SK-N-MC (cell line): ENCODE measurements around the gene ZNF804B.

ENCODE experiments used
- DNase-seq: peaks from one replicate; pipeline ENCODE4 v3.0.0-alpha.2; 2011; ENCODE audit warnings: low read depth, low spot score
- H3K27ac ChIP-seq: fragments of 200-600 bp; sonication (generic); 2 replicates; pipeline ENCODE4 v1.5.1; 2016; ENCODE audit warnings: mixed run types
- H3K36me3 ChIP-seq: fragments of 200-600 bp; sonication (generic); 2 replicates; pipeline ENCODE4 v1.6.1; 2017; ENCODE audit warnings: antibody characterized with exemption, low read length, mixed read lengths; ENCODE audit not compliant: insufficient read depth
- H3K4me3 ChIP-seq: fragments of 200-600 bp; sonication (generic); 2 replicates; pipeline ENCODE4 v1.5.1; 2016
- H3K9ac ChIP-seq: fragments of 200-600 bp; sonication (generic); 2 replicates; pipeline ENCODE4 v1.8.0; 2017; ENCODE audit warnings: mixed run types, mixed read lengths; ENCODE audit not compliant: insufficient read length
- H3K9me3 ChIP-seq: fragments of 200-600 bp; sonication (generic); 2 replicates; pipeline ENCODE4 v1.6.1; 2017; ENCODE audit warnings: low read depth, mild to moderate bottlenecking, antibody characterized with exemption, low read length, moderate library complexity, mixed read lengths
- EZH2 ChIP-seq: fragments of 200-600 bp; sonication (generic); IDR thresholded peaks from one replicate; pipeline ENCODE4 v1.6.1; 2017; ENCODE audit warnings: antibody characterized with exemption
- FOXP2 ChIP-seq: optimal IDR thresholded peaks from 2 replicates; pipeline ENCODE3; 2011; ENCODE audit warnings: mild to moderate bottlenecking, moderate library complexity; ENCODE audit not compliant: insufficient read depth; ENCODE audit errors: extremely low read length, control extremely low read depth
- POLR2AphosphoS5 ChIP-seq: IDR thresholded peaks from 2 replicates; pipeline ENCODE4 v1.6.1; 2012; ENCODE audit warnings: mild to moderate bottlenecking, low read depth, low read length, borderline replicate concordance

Gene ZNF804B

DNA sequence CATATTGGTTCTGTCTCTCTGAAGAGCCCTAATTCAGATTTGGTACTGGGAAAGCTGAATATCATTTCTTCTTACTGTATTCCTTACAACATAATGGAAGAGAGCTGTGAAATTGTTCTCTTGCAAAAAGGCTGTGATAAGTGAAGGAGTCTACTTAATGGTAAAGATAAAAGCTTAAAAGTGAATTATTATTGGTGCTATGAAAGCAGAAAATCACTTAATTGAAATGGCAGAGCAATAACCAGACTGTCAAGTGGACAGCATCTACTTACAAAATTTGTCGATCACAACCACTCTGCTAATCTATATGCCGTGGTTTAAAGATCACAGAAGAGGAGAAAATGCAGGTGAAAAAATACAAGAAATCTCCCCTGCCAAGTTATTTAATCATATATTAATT, 300.7 kb downstream of the ZNF804B start:
- Histone ChIP-seq H3K4me3 (no peak overlapping the region), H3K27ac (no peak overlapping the region), H3K36me3 (no peaks in the 10 kb centered on the region), H3K9me3 (no peaks in the 10 kb centered on the region), H3K9ac (no peak overlapping the region)
- no peak for TF ChIP-seq FOXP2
- no peak for TF ChIP-seq EZH2
- TF ChIP-seq POLR2AphosphoS5: no peak
- no peak for DNase-seq

DNA sequence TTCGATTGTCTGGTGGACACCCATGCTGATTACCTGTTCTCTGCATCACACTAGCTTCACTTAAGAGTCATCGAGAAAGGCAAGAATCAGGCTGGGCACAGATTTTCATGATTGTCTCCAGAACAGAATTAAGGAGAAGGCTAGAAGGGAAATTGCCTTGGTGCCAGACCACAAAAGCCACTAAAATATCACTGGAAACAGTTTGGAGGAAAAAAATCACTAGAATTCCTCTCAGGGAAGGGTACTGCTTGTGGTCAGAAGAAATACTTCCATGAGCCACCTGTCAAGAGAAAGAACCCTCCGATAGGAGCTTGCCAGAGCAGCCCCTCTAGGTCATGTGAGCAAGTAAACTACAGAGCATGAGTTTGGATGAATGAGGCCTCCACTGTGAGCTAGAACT, 305.3 kb downstream of the ZNF804B start:
- no peak for TF ChIP-seq EZH2
- TF ChIP-seq POLR2AphosphoS5: no peak
- no peak for TF ChIP-seq FOXP2
- no peak for DNase-seq

DNA sequence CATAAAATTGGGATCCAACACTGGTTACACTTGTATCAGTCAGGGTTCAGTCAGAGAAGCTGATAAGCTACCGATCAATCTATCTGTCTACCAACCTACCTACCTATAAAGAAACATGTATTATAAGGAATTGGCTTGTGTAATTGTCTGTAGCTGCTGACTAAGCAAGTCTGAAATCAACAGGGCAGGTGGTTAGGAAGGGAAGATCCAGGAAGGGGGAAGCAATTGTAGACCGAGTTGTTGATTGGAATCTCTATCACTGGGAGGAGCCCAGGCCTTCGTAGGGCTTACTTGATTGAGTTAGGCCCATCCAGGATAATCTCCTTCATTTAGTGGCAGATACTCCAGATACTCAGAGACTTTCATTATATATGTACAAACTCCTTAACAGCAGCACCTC, 307.5 kb downstream of the ZNF804B start:
- no peak for DNase-seq
- TF ChIP-seq EZH2 (no peak), FOXP2 (no peak), POLR2AphosphoS5 (no peak)
- no peak overlapping the region for H3K4me3 ChIP-seq
- no peak overlapping the region for H3K9ac ChIP-seq
- no peaks in the 10 kb centered on the region for H3K9me3 ChIP-seq
- no peak overlapping the region for H3K27ac ChIP-seq
- no peaks in the 10 kb centered on the region for H3K36me3 ChIP-seq

More for the DNA sequence above, 305.3 kb downstream of the ZNF804B start:
- Histone ChIP-seq H3K36me3 (no peaks in the 10 kb centered on the region), H3K27ac (no peak overlapping the region), H3K9me3 (no peaks in the 10 kb centered on the region), H3K9ac (no peak overlapping the region), H3K4me3 (no peak overlapping the region)

DNA sequence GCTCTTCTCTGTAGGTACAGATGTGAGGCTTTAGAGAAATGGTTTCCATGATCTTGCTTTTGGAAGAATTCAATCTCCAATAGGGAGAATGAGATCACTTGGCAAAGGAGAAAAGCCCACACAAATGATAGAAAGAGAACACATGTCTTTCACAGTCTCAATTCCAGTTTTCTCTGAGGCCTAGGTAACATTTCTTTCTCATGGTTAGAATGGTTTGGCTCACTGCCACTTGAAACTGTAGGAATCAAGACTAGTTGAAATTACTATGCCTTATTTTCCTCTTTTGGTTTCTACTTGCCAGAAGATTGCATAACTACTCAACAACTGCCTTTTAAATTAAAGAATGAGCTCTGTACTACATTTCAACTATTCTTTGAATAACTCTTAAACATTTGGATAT, 312.6 kb downstream of the ZNF804B start:
- H3K9ac ChIP-seq: no peak overlapping the region
- H3K9me3 ChIP-seq: no peaks in the 10 kb centered on the region
- no peak overlapping the region for H3K4me3 ChIP-seq
- H3K36me3 ChIP-seq: no peaks in the 10 kb centered on the region
- no peak overlapping the region for H3K27ac ChIP-seq
- TF ChIP-seq EZH2 (no peak), POLR2AphosphoS5 (no peak), FOXP2 (no peak)
- peak; percentile 24 for DNase-seq

DNA sequence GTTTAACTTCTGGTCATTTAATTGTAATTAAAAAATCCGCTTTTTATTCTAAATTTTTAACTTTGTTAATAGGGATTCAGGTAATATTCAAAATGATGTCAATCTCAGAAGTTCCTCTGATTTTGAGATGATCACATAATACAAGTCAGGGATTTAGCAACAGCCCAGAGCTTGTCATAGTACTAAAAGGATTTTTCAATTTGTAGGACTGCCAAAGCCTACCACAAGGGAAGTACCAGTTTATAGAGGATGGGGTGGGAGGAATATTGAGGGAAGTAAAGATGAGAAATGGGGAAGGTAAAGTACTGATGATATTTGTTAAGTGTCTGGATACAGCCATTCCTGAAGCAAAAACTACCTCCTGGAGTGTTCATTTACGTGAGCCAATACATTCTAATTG, 314.3 kb downstream of the ZNF804B start:
- Histone ChIP-seq H3K9ac (no peak overlapping the region), H3K9me3 (no peaks in the 10 kb centered on the region), H3K27ac (no peak overlapping the region), H3K4me3 (no peak overlapping the region), H3K36me3 (no peaks in the 10 kb centered on the region)
- DNase-seq: no peak
- no peak for TF ChIP-seq FOXP2
- TF ChIP-seq EZH2: no peak
- TF ChIP-seq POLR2AphosphoS5: no peak

DNA sequence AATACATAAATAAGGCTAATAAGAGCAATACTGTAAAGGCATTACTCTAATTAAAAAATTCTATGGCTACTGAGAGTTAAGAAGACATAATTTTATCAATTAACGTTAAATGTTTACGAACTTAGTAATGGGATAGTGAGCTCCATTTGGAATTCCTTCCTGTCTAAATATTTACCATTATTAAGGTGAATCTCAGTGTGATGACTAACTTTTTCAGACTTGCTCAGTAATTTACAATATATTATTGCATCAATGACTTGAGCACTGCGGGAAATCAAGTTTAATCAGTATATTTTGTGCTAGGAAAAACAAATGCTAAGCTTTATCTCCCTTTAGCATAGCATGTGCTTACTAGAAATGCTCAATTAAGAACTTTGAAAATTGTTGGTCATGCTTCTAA, 318.5 kb downstream of the ZNF804B start:
- Histone ChIP-seq H3K36me3 (no peaks in the 10 kb centered on the region), H3K9me3 (no peaks in the 10 kb centered on the region), H3K27ac (no peak overlapping the region), H3K9ac (no peak overlapping the region), H3K4me3 (no peak overlapping the region)
- no peak for TF ChIP-seq POLR2AphosphoS5
- TF ChIP-seq EZH2: no peak
- TF ChIP-seq FOXP2: no peak
- DNase-seq: no peak

DNA sequence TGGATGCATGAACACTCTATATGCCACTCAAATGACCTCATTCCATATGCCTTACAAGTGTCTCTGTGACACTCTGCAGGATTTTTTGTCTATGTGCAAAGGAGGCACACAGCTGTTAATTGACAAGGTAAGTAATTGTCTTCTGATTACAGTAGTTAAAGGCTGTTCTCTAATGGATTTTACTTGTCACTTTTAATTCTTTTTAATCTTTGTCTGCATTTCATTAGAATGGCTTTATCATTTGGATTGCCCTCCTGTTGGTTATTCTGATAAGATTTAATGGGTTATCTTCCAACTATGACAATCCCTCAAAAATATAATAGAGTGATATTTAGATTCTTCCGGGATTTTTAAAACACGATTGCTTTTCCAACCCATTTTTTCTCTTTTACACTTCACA, 326.1 kb downstream of the ZNF804B start:
- H3K4me3 ChIP-seq: no peak overlapping the region
- no peaks in the 10 kb centered on the region for H3K9me3 ChIP-seq
- no peak for DNase-seq
- H3K36me3 ChIP-seq: no peaks in the 10 kb centered on the region
- H3K9ac ChIP-seq: no peak overlapping the region
- no peak overlapping the region for H3K27ac ChIP-seq
- TF ChIP-seq EZH2: no peak
- no peak for TF ChIP-seq FOXP2
- no peak for TF ChIP-seq POLR2AphosphoS5

DNA sequence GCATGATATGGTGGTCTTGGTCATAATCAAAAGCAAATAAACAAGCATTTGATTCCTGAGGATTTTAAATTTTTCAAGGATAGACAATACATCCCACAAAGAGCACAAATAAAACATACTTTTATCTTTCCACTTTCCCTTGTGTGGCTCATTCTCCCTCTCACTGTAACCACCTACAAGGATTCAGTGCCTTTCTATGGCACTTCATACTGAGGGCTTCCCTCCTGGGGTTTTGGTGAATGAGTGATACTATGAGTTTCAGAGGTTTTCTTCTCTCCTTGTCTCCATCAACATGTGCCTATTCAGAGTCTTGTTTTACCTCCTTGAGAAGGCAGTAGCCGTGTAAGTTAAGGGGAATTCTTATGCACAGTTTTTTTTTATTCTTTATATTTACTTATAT, 332.1 kb downstream of the ZNF804B start:
- Histone ChIP-seq H3K36me3 (no peaks in the 10 kb centered on the region), H3K27ac (no peak overlapping the region), H3K9me3 (no peaks in the 10 kb centered on the region), H3K9ac (no peak overlapping the region), H3K4me3 (no peak overlapping the region)
- TF ChIP-seq POLR2AphosphoS5: no peak
- TF ChIP-seq EZH2: no peak
- TF ChIP-seq FOXP2: no peak
- no peak for DNase-seq

DNA sequence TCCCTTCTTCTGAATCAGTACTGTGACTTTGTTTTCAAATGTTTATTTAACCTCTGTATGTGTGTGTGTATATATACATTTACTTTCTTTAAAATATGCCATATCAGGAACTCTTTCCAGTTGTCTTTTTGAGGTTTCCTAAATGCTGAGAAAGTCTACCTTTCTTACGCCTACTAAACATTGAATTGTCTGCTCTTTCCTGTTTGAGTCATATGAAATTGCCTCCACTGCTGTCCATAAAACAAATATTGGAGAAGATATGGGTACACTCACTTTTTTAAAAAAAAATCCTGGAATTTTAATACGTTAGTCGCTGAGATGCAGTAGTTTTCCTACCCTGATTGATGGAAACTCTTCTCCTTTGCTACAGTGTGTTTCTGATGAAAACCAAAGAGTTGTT, 334.8 kb downstream of the ZNF804B start:
- Histone ChIP-seq H3K9me3 (no peaks in the 10 kb centered on the region), H3K4me3 (no peak overlapping the region), H3K27ac (no peak overlapping the region), H3K36me3 (no peaks in the 10 kb centered on the region), H3K9ac (no peak overlapping the region)
- no peak for DNase-seq
- TF ChIP-seq EZH2 (no peak), POLR2AphosphoS5 (no peak), FOXP2 (no peak)
